Bronchial epithelial cell (primary cell): Measurements from ENCODE around the gene FUZ. TPM values are rescaled to one million over a fixed set of nuclear protein-coding genes. Genes with fewer than 3 reads are reported as not detected.

Experiments
- DNase-seq: peaks from one replicate; pipeline ENCODE4 v3.0.0-alpha.2; 2010; ENCODE audit warnings: low read depth
- FAIRE-seq: peaks from 2 replicates; lab custom pipeline; 2011; peaks lifted over from hg19 to GRCh38; lab: Jason Lieb, UNC
- H3K27me3 ChIP-seq: 2 replicates; pipeline ENCODE4 v1.5.1; 2011; ENCODE audit warnings: low read length; ENCODE audit not compliant: control insufficient read depth, insufficient read depth
- H3K36me3 ChIP-seq: 2 replicates; pipeline ENCODE4 v1.5.1; 2011; ENCODE audit warnings: low read length; ENCODE audit not compliant: control insufficient read depth, insufficient read depth
- H3K4me3 ChIP-seq: 2 replicates; pipeline ENCODE4 v1.5.1; 2011; ENCODE audit warnings: mild to moderate bottlenecking, low read depth, low read length, control low read depth
- total RNA-seq: library from RNA; depleted of rRNA; stranded (reverse); fragments of >200 nt; gene quantifications from 2 replicates; pipeline ENCODE4 v1.2.1, GENCODE V29; 2014
- TF ChIP-seq, protein P1 (sequence below): IDR thresholded peaks from 2 replicates; pipeline ENCODE4 v1.5.1; 2011; ENCODE audit warnings: mild to moderate bottlenecking, moderate library complexity, low read length, control low read depth, inconsistent platforms; ENCODE audit not compliant: insufficient read depth, severe bottlenecking

FUZ gene
- total RNA-seq, 1 donor from 2014 or later, result 12.1 TPM

DNA sequence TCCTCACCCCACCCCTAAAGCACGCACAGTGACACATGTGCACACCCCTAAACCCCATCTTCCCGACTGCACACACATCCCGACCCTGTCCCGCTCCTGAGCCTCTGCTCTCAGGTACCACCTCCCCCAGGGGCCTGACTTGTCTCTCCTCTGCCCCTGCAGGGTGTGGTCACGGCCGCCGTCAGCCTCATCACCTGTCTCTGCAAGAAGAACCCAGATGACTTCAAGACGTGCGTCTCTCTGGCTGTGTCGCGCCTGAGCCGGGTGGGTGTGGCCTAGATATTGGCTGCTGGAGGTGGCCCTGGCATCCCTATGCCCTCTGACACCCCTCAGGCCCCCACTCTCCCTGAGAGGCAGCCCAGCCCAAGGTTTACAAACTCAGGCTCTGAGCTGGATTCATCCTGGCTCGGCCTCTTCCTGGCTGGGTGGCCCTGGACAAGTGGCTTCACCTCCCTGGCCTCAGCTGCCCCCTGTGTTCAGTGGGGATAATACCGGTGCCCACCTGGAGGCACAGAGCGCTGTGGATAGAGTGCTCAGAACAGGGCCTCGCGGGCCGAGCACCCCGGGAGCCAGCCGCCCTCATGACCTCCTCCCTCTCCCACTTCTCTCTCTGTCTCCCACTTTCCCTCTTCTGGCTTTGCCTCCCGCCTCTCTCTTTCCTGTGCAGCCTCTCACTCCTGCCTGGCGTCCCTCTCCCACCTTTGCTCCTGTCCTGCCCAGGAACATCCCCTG lies 20.1 kb downstream of the FUZ start:
- FAIRE-seq, result no peak
- no peak for DNase-seq
- no peak overlapping the region for H3K4me3 ChIP-seq
- H3K36me3 ChIP-seq, result peaks cover 37% of the 10 kb centered on the region
- no peaks in the 10 kb centered on the region for H3K27me3 ChIP-seq
- TF ChIP-seq, protein P1, sequence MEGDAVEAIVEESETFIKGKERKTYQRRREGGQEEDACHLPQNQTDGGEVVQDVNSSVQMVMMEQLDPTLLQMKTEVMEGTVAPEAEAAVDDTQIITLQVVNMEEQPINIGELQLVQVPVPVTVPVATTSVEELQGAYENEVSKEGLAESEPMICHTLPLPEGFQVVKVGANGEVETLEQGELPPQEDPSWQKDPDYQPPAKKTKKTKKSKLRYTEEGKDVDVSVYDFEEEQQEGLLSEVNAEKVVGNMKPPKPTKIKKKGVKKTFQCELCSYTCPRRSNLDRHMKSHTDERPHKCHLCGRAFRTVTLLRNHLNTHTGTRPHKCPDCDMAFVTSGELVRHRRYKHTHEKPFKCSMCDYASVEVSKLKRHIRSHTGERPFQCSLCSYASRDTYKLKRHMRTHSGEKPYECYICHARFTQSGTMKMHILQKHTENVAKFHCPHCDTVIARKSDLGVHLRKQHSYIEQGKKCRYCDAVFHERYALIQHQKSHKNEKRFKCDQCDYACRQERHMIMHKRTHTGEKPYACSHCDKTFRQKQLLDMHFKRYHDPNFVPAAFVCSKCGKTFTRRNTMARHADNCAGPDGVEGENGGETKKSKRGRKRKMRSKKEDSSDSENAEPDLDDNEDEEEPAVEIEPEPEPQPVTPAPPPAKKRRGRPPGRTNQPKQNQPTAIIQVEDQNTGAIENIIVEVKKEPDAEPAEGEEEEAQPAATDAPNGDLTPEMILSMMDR, result no peak

DNA sequence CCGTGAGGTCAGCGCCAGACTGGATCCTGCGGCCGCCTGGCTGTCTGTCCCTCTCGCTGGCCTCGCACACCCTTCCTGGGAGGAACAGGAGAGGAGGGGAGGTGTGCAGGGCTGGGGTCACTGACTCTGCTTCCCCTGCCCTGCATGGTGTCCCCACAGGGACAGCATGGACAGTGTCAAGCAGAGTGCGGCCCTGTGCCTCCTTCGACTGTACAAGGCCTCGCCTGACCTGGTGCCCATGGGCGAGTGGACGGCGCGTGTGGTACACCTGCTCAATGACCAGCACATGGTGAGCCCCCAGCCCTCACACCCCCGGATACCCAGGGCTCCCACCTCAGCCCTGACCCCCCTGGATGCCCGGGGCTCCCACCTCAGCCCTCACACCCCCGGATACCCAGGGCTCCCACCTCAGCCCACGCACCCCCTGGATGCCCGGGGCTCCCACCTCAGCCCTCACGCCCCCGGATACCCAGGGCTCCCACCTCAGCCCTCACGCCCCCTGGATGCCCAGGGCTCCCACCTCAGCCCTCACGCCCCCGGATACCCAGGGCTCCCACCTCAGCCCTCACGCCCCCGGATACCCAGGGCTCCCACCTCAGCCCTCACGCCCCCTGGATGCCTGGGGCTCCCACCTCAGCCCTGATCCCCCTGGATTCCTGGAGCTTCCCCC lies 21.2 kb downstream of the FUZ start:
- H3K27me3 ChIP-seq, result no peaks in the 10 kb centered on the region
- FAIRE-seq (no peak), DNase-seq (no peak)
- no peak overlapping the region for H3K4me3 ChIP-seq
- TF ChIP-seq, protein P1, result no peak
- H3K36me3 ChIP-seq, result peaks cover 35% of the 10 kb centered on the region

DNA sequence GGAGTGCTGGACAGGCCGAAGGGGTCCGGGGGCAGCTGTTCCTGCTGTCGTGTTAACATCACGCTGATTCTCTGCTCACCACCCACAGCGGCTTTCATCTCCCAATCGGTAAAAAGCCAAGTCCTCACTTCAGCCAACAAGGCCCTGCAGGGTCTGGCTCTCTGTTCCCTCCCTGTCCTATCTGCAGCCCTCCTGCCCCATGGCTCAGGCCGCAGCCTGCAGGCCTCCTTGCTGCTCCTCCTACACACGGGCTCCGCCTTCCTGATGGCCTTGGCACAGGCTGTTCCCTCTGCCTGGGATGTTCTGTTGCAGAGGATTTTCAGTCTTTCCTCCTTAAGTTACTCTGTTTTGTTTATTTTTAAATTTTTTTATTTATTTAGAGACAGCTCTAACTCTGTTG lies 22.2 kb downstream of the FUZ start:
- DNase-seq (no peak), FAIRE-seq (no peak)
- H3K36me3 ChIP-seq, result peaks cover 25% of the 10 kb centered on the region
- TF ChIP-seq, protein P1, result no peak
- no peaks in the 10 kb centered on the region for H3K27me3 ChIP-seq
- H3K4me3 ChIP-seq, result no peak overlapping the region

DNA sequence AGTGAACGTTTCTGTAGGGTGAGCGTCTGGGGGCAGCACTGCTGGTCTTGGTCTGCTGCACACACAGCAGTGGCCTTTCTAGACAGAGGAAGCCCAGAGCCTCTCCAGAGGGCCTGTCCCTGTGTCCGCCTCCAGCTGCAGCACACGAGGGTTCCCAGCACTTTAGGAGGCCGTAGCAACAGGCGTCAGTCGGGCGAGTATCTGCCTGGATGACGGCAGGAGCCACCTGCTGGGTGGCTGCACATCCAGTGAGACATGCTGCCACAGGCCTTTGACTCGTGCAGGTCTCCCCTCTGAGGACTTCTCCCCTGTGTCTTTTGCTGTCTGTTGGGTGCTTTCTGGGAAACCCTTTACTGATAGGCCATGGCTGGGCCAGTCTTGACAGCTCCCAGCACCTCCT lies 24.2 kb downstream of the FUZ start:
- DNase-seq (no peak), FAIRE-seq (no peak)
- TF ChIP-seq, protein P1, result no peak
- Histone ChIP-seq H3K36me3 (peaks cover 14% of the 10 kb centered on the region), H3K27me3 (no peaks in the 10 kb centered on the region), H3K4me3 (no peak overlapping the region)

DNA sequence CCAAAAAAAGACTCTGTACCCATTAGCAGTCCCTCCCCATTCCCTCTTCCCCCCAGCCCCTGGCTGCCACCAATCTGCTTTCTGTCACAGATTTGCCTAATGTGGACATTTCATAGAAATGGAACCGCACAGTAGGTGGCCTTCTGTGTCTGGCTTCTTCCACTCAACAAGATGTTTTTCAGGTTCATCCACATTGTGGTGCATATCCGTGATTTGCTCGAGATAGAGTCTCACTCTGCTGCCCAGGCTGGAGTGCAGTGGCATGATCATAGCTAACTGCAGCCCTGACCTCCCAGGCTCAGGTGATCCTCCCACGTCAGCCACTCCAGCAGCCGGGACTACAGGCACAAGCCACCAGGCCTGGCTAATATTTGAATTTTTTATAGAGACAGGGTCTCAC lies 25.3 kb downstream of the FUZ start:
- Histone ChIP-seq H3K4me3 (no peak overlapping the region), H3K27me3 (no peaks in the 10 kb centered on the region), H3K36me3 (peaks cover 7% of the 10 kb centered on the region)
- FAIRE-seq, result no peak
- TF ChIP-seq, protein P1, result no peak
- no peak for DNase-seq
